Ishikawa (cell line): ENCODE data around the gene ANKRD6.

ENCODE experiments used
- CEBPB ChIP-seq: IDR thresholded peaks from 2 replicates; pipeline ENCODE4 v1.6.1; 2012
- CREB1 ChIP-seq: IDR thresholded peaks from 2 replicates; pipeline ENCODE4 v1.6.1; 2012; ENCODE audit warnings: low read depth
- EGR1 ChIP-seq: IDR thresholded peaks from 2 replicates; pipeline ENCODE4 v1.6.1; 2012
- EP300 ChIP-seq: IDR thresholded peaks from 2 replicates; pipeline ENCODE4 v1.6.1; 2012; ENCODE audit warnings: borderline replicate concordance
- FOXM1 ChIP-seq: IDR thresholded peaks from 2 replicates; pipeline ENCODE4 v1.6.1; 2012; ENCODE audit warnings: low read depth, borderline replicate concordance
- NFIC ChIP-seq: IDR thresholded peaks from 2 replicates; pipeline ENCODE4 v1.6.1; 2012
- RAD21 ChIP-seq: IDR thresholded peaks from 2 replicates; pipeline ENCODE4 v1.6.1; 2012; ENCODE audit warnings: low read depth
- TAF1 ChIP-seq: IDR thresholded peaks from 2 replicates; pipeline ENCODE4 v1.6.1; 2012; ENCODE audit warnings: low read depth, mild to moderate bottlenecking
- TCF12 ChIP-seq: IDR thresholded peaks from 2 replicates; pipeline ENCODE4 v1.6.1; 2012; ENCODE audit warnings: low read depth
- TEAD4 ChIP-seq: IDR thresholded peaks from 2 replicates; pipeline ENCODE4 v1.6.1; 2012
- YY1 ChIP-seq: IDR thresholded peaks from 2 replicates; pipeline ENCODE4 v1.6.1; 2012; ENCODE audit warnings: low read depth
- ZBTB7A ChIP-seq: IDR thresholded peaks from 2 replicates; pipeline ENCODE4 v1.6.1; 2012; ENCODE audit warnings: low read depth
- TF ChIP-seq, protein P1 (sequence below): IDR thresholded peaks from 2 replicates; pipeline ENCODE4 v1.6.1; 2012; ENCODE audit warnings: low read depth, mild to moderate bottlenecking
- TF ChIP-seq, protein P2 (sequence below): IDR thresholded peaks from 2 replicates; pipeline ENCODE4 v1.6.1; 2012
- TF ChIP-seq, protein P3 (sequence below): IDR thresholded peaks from 2 replicates; pipeline ENCODE4 v1.6.1; 2012

The ANKRD6 gene

DNA sequence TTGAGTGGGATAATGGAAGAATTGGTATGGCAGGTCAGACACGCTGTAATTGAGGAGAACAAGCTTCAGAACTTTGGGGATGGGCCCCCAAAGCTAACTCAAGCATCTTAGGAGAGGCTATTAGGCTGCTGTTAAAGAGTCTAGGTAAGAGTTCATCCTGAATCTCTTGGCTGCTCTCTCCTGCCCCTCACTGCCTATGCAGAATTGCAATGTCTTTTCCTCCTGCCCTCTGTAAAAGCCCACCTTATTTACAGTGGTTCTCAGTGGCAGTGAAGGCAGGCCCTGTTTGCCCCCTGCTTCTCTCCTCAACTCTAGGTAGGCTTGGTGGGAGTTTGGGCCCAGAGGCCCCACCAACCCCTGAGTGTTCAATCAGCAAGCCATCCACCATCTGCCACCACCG lies 150.6 kb downstream of the ANKRD6 start:
- TF ChIP-seq TAF1 (no peak), EGR1 (no peak), CREB1 (no peak), TEAD4 (no peak), NFIC (no peak), TCF12 (no peak), YY1 (no peak), EP300 (no peak), CEBPB (no peak), FOXM1 (no peak), RAD21 (no peak), ZBTB7A (no peak)
- TF ChIP-seq, protein P1, sequence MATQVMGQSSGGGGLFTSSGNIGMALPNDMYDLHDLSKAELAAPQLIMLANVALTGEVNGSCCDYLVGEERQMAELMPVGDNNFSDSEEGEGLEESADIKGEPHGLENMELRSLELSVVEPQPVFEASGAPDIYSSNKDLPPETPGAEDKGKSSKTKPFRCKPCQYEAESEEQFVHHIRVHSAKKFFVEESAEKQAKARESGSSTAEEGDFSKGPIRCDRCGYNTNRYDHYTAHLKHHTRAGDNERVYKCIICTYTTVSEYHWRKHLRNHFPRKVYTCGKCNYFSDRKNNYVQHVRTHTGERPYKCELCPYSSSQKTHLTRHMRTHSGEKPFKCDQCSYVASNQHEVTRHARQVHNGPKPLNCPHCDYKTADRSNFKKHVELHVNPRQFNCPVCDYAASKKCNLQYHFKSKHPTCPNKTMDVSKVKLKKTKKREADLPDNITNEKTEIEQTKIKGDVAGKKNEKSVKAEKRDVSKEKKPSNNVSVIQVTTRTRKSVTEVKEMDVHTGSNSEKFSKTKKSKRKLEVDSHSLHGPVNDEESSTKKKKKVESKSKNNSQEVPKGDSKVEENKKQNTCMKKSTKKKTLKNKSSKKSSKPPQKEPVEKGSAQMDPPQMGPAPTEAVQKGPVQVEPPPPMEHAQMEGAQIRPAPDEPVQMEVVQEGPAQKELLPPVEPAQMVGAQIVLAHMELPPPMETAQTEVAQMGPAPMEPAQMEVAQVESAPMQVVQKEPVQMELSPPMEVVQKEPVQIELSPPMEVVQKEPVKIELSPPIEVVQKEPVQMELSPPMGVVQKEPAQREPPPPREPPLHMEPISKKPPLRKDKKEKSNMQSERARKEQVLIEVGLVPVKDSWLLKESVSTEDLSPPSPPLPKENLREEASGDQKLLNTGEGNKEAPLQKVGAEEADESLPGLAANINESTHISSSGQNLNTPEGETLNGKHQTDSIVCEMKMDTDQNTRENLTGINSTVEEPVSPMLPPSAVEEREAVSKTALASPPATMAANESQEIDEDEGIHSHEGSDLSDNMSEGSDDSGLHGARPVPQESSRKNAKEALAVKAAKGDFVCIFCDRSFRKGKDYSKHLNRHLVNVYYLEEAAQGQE: no peak
- TF ChIP-seq, protein P2, sequence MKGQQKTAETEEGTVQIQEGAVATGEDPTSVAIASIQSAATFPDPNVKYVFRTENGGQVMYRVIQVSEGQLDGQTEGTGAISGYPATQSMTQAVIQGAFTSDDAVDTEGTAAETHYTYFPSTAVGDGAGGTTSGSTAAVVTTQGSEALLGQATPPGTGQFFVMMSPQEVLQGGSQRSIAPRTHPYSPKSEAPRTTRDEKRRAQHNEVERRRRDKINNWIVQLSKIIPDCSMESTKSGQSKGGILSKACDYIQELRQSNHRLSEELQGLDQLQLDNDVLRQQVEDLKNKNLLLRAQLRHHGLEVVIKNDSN: no peak
- TF ChIP-seq, protein P3, sequence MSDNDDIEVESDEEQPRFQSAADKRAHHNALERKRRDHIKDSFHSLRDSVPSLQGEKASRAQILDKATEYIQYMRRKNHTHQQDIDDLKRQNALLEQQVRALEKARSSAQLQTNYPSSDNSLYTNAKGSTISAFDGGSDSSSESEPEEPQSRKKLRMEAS: no peak

DNA sequence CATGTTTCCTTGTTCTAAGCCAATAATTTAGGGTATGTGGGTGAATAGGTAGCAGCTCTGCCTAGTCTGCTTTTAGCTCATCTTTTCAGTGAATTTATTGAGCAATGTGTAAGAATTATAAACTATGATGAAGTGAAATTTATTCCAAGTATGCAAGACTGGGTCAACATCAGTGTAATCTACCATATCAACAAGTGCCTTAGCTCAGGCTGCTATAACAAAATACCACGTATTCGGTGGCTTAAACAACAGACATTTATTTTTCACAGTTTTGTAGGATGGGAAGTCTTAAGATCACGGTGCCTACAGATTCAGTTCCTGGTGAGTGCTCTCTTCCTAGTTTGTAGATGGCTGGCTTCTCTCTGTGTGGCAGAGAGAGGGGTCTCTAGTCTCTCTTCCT lies 151.6 kb downstream of the ANKRD6 start:
- TF ChIP-seq NFIC (no peak), CREB1 (no peak), CEBPB (no peak), ZBTB7A (no peak), TAF1 (no peak), RAD21 (no peak), EGR1 (no peak), TCF12 (no peak), FOXM1 (no peak), YY1 (no peak), EP300 (no peak), TEAD4 (no peak)
- TF ChIP-seq, protein P2: no peak
- TF ChIP-seq, protein P3: no peak
- TF ChIP-seq, protein P1: no peak

DNA sequence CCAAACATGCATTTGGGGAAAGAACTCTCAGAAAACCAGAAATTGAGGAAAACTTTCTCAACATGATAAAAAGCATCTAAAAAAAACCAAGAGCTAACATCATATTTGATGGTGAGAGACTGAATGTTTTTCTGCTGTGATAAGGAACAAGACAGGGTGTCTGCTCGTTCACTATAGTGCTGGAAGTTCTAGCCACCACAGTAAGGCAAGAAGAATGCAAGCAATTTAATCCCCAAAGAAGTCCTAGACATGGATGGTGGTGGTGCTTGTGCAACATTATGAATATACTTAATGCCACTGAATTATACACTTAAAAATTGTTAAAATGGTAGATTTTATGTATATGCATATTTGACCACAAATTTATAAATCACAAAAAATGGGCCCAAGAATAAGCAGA lies 152.2 kb downstream of the ANKRD6 start:
- TF ChIP-seq TAF1 (no peak), ZBTB7A (no peak), YY1 (no peak), EP300 (no peak)

DNA sequence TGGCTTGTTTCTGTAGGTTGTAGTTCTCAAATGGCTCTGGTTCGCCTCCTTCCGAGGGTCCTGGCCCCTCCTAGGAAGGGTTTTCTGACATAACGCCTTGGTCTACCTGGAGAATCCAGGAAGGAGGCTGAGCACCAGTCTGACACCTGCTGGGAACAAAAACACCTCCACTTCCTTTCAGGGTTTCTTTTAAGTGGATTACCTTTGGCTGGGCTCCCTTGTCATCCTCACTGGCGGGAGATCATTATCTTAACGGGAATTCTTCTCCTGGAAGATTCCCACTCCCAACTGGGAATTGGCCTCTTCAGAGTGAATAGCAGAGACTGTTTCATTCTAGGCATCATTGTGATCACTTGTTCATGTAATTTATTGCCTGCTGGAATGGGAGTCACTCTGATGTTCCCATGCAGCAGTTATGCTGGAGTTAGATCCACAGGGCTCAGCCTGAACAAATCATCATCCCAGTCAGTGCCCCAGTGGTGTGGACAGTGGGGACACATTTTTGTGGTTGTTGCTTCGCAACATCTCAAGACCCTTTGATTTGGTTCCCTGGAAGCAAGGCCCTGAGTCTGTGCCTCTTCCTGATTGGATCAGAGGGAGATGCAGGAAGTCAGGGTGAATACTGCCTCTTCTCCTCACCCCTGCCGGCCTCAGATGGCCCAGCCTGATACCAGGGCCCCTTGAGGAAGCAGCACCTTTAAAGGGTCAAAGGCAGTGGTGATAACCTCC lies 156.5 kb downstream of the ANKRD6 start:
- TF ChIP-seq FOXM1 (no peak), ZBTB7A (no peak), TCF12 (no peak)

DNA sequence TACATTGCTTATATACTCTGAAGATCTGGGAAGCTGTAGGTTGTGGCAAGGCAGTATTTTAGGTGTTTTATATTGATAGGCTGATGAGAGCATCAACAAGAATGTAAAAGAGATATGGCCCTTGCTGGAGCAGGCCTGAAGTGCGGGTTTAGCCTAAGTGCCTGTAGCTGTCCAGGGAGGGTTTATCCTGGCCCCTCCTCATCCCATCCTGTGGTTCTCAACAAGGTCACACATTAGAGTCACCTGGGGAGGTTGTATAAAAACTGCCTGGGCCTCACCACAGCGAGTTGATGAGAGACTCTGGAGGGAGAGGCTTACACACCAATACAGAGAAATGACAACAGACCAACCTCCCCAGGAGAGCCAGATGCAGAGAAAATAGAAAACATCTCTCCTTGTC lies 157.2 kb downstream of the ANKRD6 start:
- no peak for TF ChIP-seq FOXM1
- no peak for TF ChIP-seq RAD21
- TF ChIP-seq YY1: no peak
- no peak for TF ChIP-seq CEBPB
- no peak for TF ChIP-seq TCF12
- TF ChIP-seq, protein P3: no peak
- TF ChIP-seq NFIC: no peak
- TF ChIP-seq, protein P2: no peak
- TF ChIP-seq EP300: no peak
- TF ChIP-seq, protein P1: no peak
- TF ChIP-seq CREB1: no peak
- TF ChIP-seq TEAD4: no peak
- no peak for TF ChIP-seq EGR1
- TF ChIP-seq ZBTB7A: no peak
